ENCODE data around the gene IL2RG.

- TF ChIP-seq POLR2A (IDR thresholded peaks at IDR 0.05) (no peak), CTCF (IDR thresholded peaks at IDR 0.05) (no peak), POLR2AphosphoS5 (IDR thresholded peaks at IDR 0.05) (no peak)
Measured at GRCh38 chrX:71143508-71143907, 32.1 kb upstream of the IL2RG start.
